ENCODE data around the gene RCN2.

DNA sequence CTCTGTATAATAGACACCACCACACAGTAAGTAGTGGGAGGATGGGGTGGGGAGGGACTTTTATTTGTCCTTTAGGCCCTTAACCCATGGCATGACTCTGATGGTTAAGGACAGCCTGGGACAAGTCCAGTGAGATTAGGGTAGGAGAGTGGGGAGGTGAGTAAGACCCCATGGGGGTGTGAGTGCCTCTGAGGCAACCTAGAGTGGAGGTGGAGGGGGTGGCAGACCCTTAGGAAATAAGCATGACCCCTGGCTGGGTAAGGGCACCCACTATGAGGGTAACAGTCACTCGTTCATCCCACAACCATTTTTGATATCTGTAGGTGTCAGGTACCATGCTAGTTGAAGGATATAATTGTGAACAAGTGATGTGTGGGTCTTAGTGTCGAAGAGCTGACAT, 42.4 kb downstream of the RCN2 start:
- TF ChIP-seq, protein P1, sequence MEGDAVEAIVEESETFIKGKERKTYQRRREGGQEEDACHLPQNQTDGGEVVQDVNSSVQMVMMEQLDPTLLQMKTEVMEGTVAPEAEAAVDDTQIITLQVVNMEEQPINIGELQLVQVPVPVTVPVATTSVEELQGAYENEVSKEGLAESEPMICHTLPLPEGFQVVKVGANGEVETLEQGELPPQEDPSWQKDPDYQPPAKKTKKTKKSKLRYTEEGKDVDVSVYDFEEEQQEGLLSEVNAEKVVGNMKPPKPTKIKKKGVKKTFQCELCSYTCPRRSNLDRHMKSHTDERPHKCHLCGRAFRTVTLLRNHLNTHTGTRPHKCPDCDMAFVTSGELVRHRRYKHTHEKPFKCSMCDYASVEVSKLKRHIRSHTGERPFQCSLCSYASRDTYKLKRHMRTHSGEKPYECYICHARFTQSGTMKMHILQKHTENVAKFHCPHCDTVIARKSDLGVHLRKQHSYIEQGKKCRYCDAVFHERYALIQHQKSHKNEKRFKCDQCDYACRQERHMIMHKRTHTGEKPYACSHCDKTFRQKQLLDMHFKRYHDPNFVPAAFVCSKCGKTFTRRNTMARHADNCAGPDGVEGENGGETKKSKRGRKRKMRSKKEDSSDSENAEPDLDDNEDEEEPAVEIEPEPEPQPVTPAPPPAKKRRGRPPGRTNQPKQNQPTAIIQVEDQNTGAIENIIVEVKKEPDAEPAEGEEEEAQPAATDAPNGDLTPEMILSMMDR (IDR thresholded peaks at IDR 0.05; ENCODE audit: insufficient read depth, low read length) = no peak
- TF ChIP-seq POLR2AphosphoS5 (IDR thresholded peaks at IDR 0.05; ENCODE audit: low read depth) = no peak
- TF ChIP-seq, protein P2, sequence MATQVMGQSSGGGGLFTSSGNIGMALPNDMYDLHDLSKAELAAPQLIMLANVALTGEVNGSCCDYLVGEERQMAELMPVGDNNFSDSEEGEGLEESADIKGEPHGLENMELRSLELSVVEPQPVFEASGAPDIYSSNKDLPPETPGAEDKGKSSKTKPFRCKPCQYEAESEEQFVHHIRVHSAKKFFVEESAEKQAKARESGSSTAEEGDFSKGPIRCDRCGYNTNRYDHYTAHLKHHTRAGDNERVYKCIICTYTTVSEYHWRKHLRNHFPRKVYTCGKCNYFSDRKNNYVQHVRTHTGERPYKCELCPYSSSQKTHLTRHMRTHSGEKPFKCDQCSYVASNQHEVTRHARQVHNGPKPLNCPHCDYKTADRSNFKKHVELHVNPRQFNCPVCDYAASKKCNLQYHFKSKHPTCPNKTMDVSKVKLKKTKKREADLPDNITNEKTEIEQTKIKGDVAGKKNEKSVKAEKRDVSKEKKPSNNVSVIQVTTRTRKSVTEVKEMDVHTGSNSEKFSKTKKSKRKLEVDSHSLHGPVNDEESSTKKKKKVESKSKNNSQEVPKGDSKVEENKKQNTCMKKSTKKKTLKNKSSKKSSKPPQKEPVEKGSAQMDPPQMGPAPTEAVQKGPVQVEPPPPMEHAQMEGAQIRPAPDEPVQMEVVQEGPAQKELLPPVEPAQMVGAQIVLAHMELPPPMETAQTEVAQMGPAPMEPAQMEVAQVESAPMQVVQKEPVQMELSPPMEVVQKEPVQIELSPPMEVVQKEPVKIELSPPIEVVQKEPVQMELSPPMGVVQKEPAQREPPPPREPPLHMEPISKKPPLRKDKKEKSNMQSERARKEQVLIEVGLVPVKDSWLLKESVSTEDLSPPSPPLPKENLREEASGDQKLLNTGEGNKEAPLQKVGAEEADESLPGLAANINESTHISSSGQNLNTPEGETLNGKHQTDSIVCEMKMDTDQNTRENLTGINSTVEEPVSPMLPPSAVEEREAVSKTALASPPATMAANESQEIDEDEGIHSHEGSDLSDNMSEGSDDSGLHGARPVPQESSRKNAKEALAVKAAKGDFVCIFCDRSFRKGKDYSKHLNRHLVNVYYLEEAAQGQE (IDR thresholded peaks at IDR 0.05; ENCODE audit: insufficient replicate concordance, low read depth) = no peak

Data from HL-60 (cell line).